Loucy (cell line): ENCODE measurements around the gene TIMM13.

Source experiments
- H2AFZ ChIP-seq: fragments of 200-600 bp; sonication (generic); 2 replicates; pipeline ENCODE4 v1.6.0; 2016; ENCODE audit warnings: antibody characterized with exemption, mild to moderate bottlenecking, low read length, moderate library complexity
- H3F3A ChIP-seq: fragments of 200-600 bp; 2 replicates; pipeline ENCODE4 v1.6.0; 2016; ENCODE audit warnings: antibody characterized with exemption, low read depth, mild to moderate bottlenecking
- H3K27me3 ChIP-seq: fragments of 200-600 bp; sonication (generic); 2 replicates; pipeline ENCODE4 v1.6.1; 2014; ENCODE audit warnings: low read length, mild to moderate bottlenecking; ENCODE audit not compliant: insufficient read depth, poor library complexity, severe bottlenecking
- H3K36me3 ChIP-seq: fragments of 200-600 bp; sonication (generic); 2 replicates; pipeline ENCODE4 v1.6.1; 2016; ENCODE audit warnings: low read length; ENCODE audit not compliant: insufficient read depth
- H3K4me1 ChIP-seq: fragments of 200-600 bp; sonication (generic); 2 replicates; pipeline ENCODE4 v1.5.1; 2014; ENCODE audit warnings: low read length, mild to moderate bottlenecking; ENCODE audit not compliant: insufficient read depth, poor library complexity, severe bottlenecking
- H3K4me2 ChIP-seq: fragments of 200-600 bp; sonication (generic); 2 replicates; pipeline ENCODE4 v1.6.0; 2014; ENCODE audit warnings: antibody characterized with exemption, low read length, low read depth, mild to moderate bottlenecking; ENCODE audit not compliant: poor library complexity, severe bottlenecking
- H3K4me3 ChIP-seq: fragments of 200-600 bp; sonication (generic); 2 replicates; pipeline ENCODE4 v1.5.1; 2014; ENCODE audit warnings: low read length, mild to moderate bottlenecking, mixed read lengths; ENCODE audit not compliant: poor library complexity, severe bottlenecking
- H3K79me2 ChIP-seq: fragments of 200-600 bp; sonication (generic); 2 replicates; pipeline ENCODE4 v1.6.1; 2014; ENCODE audit warnings: low read length; ENCODE audit not compliant: insufficient read depth
- H3K9ac ChIP-seq: fragments of 200-600 bp; sonication (generic); 2 replicates; pipeline ENCODE4 v1.6.0; 2014; ENCODE audit warnings: mild to moderate bottlenecking, low read depth, low read length, moderate library complexity; ENCODE audit not compliant: poor library complexity, severe bottlenecking
- H3K9me2 ChIP-seq: fragments of 200-600 bp; sonication (generic); replicated peaks from 2 replicates; pipeline ENCODE4 v1.6.1; 2016; ENCODE audit warnings: low read depth, low read length, mixed read lengths
- H3K9me3 ChIP-seq: fragments of 200-600 bp; sonication (generic); 2 replicates; pipeline ENCODE4 v1.6.1; 2014; ENCODE audit warnings: mild to moderate bottlenecking, antibody characterized with exemption, low read length, low read depth; ENCODE audit not compliant: insufficient read depth
- H4K20me1 ChIP-seq: fragments of 200-600 bp; sonication (generic); 2 replicates; pipeline ENCODE4 v1.6.0; 2014; ENCODE audit warnings: antibody characterized with exemption, low read length, mild to moderate bottlenecking; ENCODE audit not compliant: insufficient read depth, poor library complexity, severe bottlenecking
- CTCF ChIP-seq: fragments of 200-600 bp; sonication (generic); conservative IDR thresholded peaks from 2 replicates; pipeline ENCODE4 v1.5.1; 2014; ENCODE audit warnings: mild to moderate bottlenecking, antibody characterized with exemption, low read length
- EZH2phosphoT487 ChIP-seq: fragments of 200-600 bp; IDR thresholded peaks from 2 replicates; pipeline ENCODE4 v1.6.1; 2018; ENCODE audit warnings: antibody characterized with exemption, mild to moderate bottlenecking, moderate library complexity, borderline replicate concordance

Gene TIMM13

GRCh38 chr19:2380567-2380966, 46.8 kb downstream of the TIMM13 start:
- no peak overlapping the region for H3K9ac ChIP-seq
- no peak overlapping the region for H3K4me3 ChIP-seq
- H3K4me2 ChIP-seq = no peak overlapping the region
- H3F3A ChIP-seq = no peaks in the 10 kb centered on the region
- no peaks in the 10 kb centered on the region for H4K20me1 ChIP-seq
- no peaks in the 10 kb centered on the region for H3K4me1 ChIP-seq
- no peaks in the 10 kb centered on the region for H3K9me3 ChIP-seq
- no peaks in the 10 kb centered on the region for H3K27me3 ChIP-seq
- TF ChIP-seq EZH2phosphoT487 = no peak
- no peak for TF ChIP-seq CTCF
- no peaks in the 10 kb centered on the region for H3K9me2 ChIP-seq
- no peak overlapping the region for H2AFZ ChIP-seq
- no peaks in the 10 kb centered on the region for H3K36me3 ChIP-seq
- H3K79me2 ChIP-seq = no peaks in the 10 kb centered on the region

DNA sequence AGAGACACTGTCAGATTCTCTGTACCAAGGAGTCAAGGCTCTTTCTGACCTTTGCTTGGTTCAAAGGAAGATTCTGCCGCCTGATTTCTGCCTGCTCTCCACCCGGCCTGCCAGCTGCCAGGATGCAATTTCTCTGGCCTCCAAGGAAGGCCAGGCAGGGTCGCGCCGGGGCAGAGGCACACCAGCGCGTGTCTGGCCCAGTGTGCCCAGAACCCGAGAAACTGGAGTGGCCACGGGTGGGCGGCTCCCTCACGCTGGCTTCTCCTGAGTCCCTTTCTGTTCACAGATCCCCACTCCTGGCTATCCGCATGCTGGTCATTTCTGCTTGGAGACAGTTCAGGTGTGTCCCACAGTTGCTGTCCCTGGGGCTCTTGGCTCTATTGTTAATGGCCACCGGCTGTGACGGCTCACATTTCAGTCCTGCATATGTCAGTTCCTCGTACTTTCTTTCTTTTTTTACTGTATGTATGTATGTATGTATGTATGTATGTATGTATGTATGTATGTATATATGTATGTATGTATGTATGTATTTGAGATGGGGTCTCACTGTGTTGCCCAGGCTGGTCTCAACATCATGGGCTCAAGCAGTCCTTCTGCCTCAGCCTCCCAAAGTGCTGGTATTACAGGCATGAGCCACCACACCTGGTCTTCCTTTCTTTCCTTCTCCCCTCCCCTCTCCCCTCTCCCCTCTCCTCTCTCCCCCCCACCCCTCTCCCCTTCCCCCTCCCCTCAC, 50.4 kb downstream of the TIMM13 start:
- Histone ChIP-seq H3K9me3 (no peaks in the 10 kb centered on the region), H3K4me3 (no peak overlapping the region), H3K4me1 (no peaks in the 10 kb centered on the region), H3F3A (no peaks in the 10 kb centered on the region), H4K20me1 (no peaks in the 10 kb centered on the region), H3K79me2 (no peaks in the 10 kb centered on the region), H2AFZ (no peak overlapping the region), H3K27me3 (no peaks in the 10 kb centered on the region), H3K9ac (no peak overlapping the region), H3K4me2 (no peak overlapping the region), H3K36me3 (no peaks in the 10 kb centered on the region), H3K9me2 (no peaks in the 10 kb centered on the region)
- TF ChIP-seq EZH2phosphoT487 (no peak), CTCF (no peak)
